GM06990 (cell line): Measurements from ENCODE around the gene SUN2.

ENCODE experiments used
- DNase-seq: peaks from one replicate; pipeline ENCODE4 v3.0.0-alpha.2; 2011; ENCODE audit not compliant: insufficient read length; ENCODE audit errors: extremely low read depth
- H3K27me3 ChIP-seq: replicated peaks from 2 replicates; pipeline ENCODE4 v1.6.0; 2011; ENCODE audit warnings: low read length; ENCODE audit not compliant: control insufficient read depth, insufficient read depth
- H3K36me3 ChIP-seq: 2 replicates; pipeline ENCODE4 v1.5.1; 2011; ENCODE audit warnings: low read length; ENCODE audit not compliant: control insufficient read depth, insufficient read depth
- H3K4me3 ChIP-seq: replicated peaks from 2 replicates; pipeline ENCODE4 v1.5.1; 2011; ENCODE audit warnings: low read depth, mild to moderate bottlenecking, control low read depth, low read length
- CTCF ChIP-seq: IDR thresholded peaks from 2 replicates; pipeline ENCODE4 v1.5.1; 2011; ENCODE audit warnings: low read length, control low read depth, mild to moderate bottlenecking, inconsistent platforms; ENCODE audit not compliant: insufficient read depth, poor library complexity, severe bottlenecking

The SUN2 gene

GRCh38 chr22:38739300-38740055 is 16.3 kb downstream of the SUN2 start:
- Histone ChIP-seq H3K36me3 (peaks cover 61% of the 10 kb centered on the region), H3K27me3 (no peaks in the 10 kb centered on the region), H3K4me3 (no peak overlapping the region)
- DNase-seq: no peak
- no peak for TF ChIP-seq CTCF

- Histone ChIP-seq H3K4me3 (no peak overlapping the region), H3K27me3 (no peaks in the 10 kb centered on the region), H3K36me3 (peaks cover 69% of the 10 kb centered on the region)
- no peak for TF ChIP-seq CTCF
- no peak for DNase-seq
Measured at GRCh38 chr22:38738475-38739070, 17.2 kb downstream of the SUN2 start.

GRCh38 chr22:38737302-38738060 is 18.3 kb downstream of the SUN2 start:
- peaks cover 69% of the 10 kb centered on the region for H3K36me3 ChIP-seq
- H3K27me3 ChIP-seq: no peaks in the 10 kb centered on the region
- no peak for DNase-seq
- no peak for TF ChIP-seq CTCF
- H3K4me3 ChIP-seq: no peak overlapping the region

- Histone ChIP-seq H3K36me3 (peaks cover 63% of the 10 kb centered on the region), H3K4me3 (no peak overlapping the region), H3K27me3 (no peaks in the 10 kb centered on the region)
- no peak for TF ChIP-seq CTCF
- no peak for DNase-seq
Measured at GRCh38 chr22:38736257-38736570, 19.6 kb downstream of the SUN2 start.

GRCh38 chr22:38735465-38736256 is 20.1 kb downstream of the SUN2 start:
- no peak for DNase-seq
- no peaks in the 10 kb centered on the region for H3K27me3 ChIP-seq
- TF ChIP-seq CTCF: no peak
- H3K4me3 ChIP-seq: no peak overlapping the region
- peaks cover 63% of the 10 kb centered on the region for H3K36me3 ChIP-seq
